ENCODE results near the gene GJB3. TPM values are rescaled to one million over a fixed set of nuclear protein-coding genes. Genes with fewer than 3 reads are reported as not detected.

GJB3 gene
- polyA plus RNA-seq, 3 donors = not detected

GRCh38 chr1:34761776-34762307 lies 19.2 kb upstream of the GJB3 start:
- peaks cover 0 to 4% (median 1%) of the 10 kb centered on the region in 3 donors for H3K27me3 Mint-ChIP-seq (ENCODE audit: low read depth in 3 of 3)
- no peaks in the 10 kb centered on the region for H3K27me3 ChIP-seq (ENCODE audit: control insufficient read depth in 2 of 2, insufficient read depth in 2 of 2, low read length in 2 of 2)
- no peak overlapping the region for H2AFZ ChIP-seq (ENCODE audit: insufficient read depth, low read depth, low read length, poor library complexity, severe bottlenecking)
- H3K9ac ChIP-seq (ENCODE audit: insufficient read depth, low read length, poor library complexity, severe bottlenecking) = no peak overlapping the region
- H3K36me3 ChIP-seq (replicated peaks in 1 of 2; ENCODE audit: control insufficient read depth in 1 of 2, insufficient read depth in 2 of 2, low read length in 2 of 2) = no peaks in the 10 kb centered on the region
- no peak for DNase-seq
- H3K4me3 ChIP-seq (replicated peaks in 1 of 3; ENCODE audit: low read depth in 2 of 3, low read length in 3 of 3) = no peak overlapping the region
- no peaks in the 10 kb centered on the region for H3K4me1 ChIP-seq (ENCODE audit: control insufficient read depth in 1 of 2, insufficient read depth in 2 of 2, low read length in 2 of 2)
- no peak for TF ChIP-seq CTCF (IDR thresholded peaks at IDR 0.05)
- no peak overlapping the region for H3K27ac ChIP-seq (ENCODE audit: low read depth in 1 of 2, low read length in 2 of 2)
- no peaks in the 10 kb centered on the region for H3K36me3 Mint-ChIP-seq
- no peaks in the 10 kb centered on the region for H3K4me1 Mint-ChIP-seq
- intact Hi-C loops (cut with micrococcal nuclease) = no loop called here
- H3K27ac Mint-ChIP-seq = no peak overlapping the region
- no peaks in the 10 kb centered on the region for H3K79me2 ChIP-seq (ENCODE audit: insufficient read depth, low read length)
- H4K20me1 ChIP-seq (ENCODE audit: insufficient read depth, low read length) = no peaks in the 10 kb centered on the region
- H3K9me3 ChIP-seq (replicated peaks in 1 of 2; ENCODE audit: control insufficient read depth in 1 of 2, insufficient read depth in 1 of 2, low read length in 2 of 2) = no peaks in the 10 kb centered on the region
- WGBS (ENCODE audit: insufficient coverage) = 92% methylated on average over 8 of the region's 13 CpGs
- no peak overlapping the region for H3K4me3 Mint-ChIP-seq
- peaks cover 0 to 3% (median 0%) of the 10 kb centered on the region in 7 donors for H3K9me3 Mint-ChIP-seq
- H3K4me2 ChIP-seq (replicated peaks; ENCODE audit: extremely low read depth, low read length, poor library complexity, severe bottlenecking) = no peak overlapping the region

- peaks cover 0 to 2% (median 1%) of the 10 kb centered on the region in 3 donors for H3K27me3 Mint-ChIP-seq (ENCODE audit: low read depth in 3 of 3)
- Histone ChIP-seq H3K9ac (ENCODE audit: insufficient read depth, low read length, poor library complexity, severe bottlenecking) (no peak overlapping the region), H3K36me3 (replicated peaks in 1 of 2; ENCODE audit: control insufficient read depth in 1 of 2, insufficient read depth in 2 of 2, low read length in 2 of 2) (no peaks in the 10 kb centered on the region), H3K4me1 (ENCODE audit: control insufficient read depth in 1 of 2, insufficient read depth in 2 of 2, low read length in 2 of 2) (no peaks in the 10 kb centered on the region), H3K79me2 (ENCODE audit: insufficient read depth, low read length) (no peaks in the 10 kb centered on the region), H3K9me3 (replicated peaks in 1 of 2; ENCODE audit: control insufficient read depth in 1 of 2, insufficient read depth in 1 of 2, low read length in 2 of 2) (no peaks in the 10 kb centered on the region), H3K4me3 (replicated peaks in 1 of 3; ENCODE audit: low read depth in 2 of 3, low read length in 3 of 3) (no peak overlapping the region), H3K4me2 (replicated peaks; ENCODE audit: extremely low read depth, low read length, poor library complexity, severe bottlenecking) (no peak overlapping the region), H3K27ac (ENCODE audit: low read depth in 1 of 2, low read length in 2 of 2) (no peak overlapping the region), H4K20me1 (ENCODE audit: insufficient read depth, low read length) (no peaks in the 10 kb centered on the region), H2AFZ (ENCODE audit: insufficient read depth, low read depth, low read length, poor library complexity, severe bottlenecking) (no peak overlapping the region), H3K27me3 (ENCODE audit: control insufficient read depth in 2 of 2, insufficient read depth in 2 of 2, low read length in 2 of 2) (no peaks in the 10 kb centered on the region)
- TF ChIP-seq CTCF (IDR thresholded peaks at IDR 0.05) = no peak
- no peaks in the 10 kb centered on the region for H3K4me1 Mint-ChIP-seq
- DNase-seq = no peak
- H3K9me3 Mint-ChIP-seq = peaks cover 0 to 3% (median 0%) of the 10 kb centered on the region in 7 donors
- no peak overlapping the region for H3K4me3 Mint-ChIP-seq
- intact Hi-C loops (cut with micrococcal nuclease) = no loop called here
- 87% methylated on average over 5 of the region's 7 CpGs for WGBS (ENCODE audit: insufficient coverage)
- no peaks in the 10 kb centered on the region for H3K36me3 Mint-ChIP-seq
- H3K27ac Mint-ChIP-seq = no peak overlapping the region
Observed at GRCh38 chr1:34762474-34763141, 18.4 kb upstream of the GJB3 start.
